ENCODE measurements around the gene ABCC1. TPM values are rescaled to one million over a fixed set of nuclear protein-coding genes. Genes with fewer than 3 reads are reported as not detected.

The ABCC1 gene
- total RNA-seq, 1 donor from 2014 or later, result 34.2 TPM

- intact Hi-C loops (cut with DNase I), result loop anchor here (2.0 kb wide), 1 partner anchor 57 kb away; no protein-coding TSS in a partner anchor
- DNase-seq (ENCODE audit: low spot score), result no peak
- ATAC-seq, result no peak
These were observed 60.8 kb downstream of the ABCC1 start for GRCh38 chr16:16010194-16010593.

GRCh38 chr16:16012144-16012543 is 62.7 kb downstream of the ABCC1 start:
- DNase-seq (ENCODE audit: low spot score) (no peak), ATAC-seq (no peak)
- intact Hi-C loops (cut with DNase I), result no loop called here

GRCh38 chr16:16013812-16014211 is 64.4 kb downstream of the ABCC1 start:
- no peak for ATAC-seq
- intact Hi-C loops (cut with DNase I), result no loop called here
- no peak for DNase-seq (ENCODE audit: low spot score)

- peak; percentile 95 for ATAC-seq
These were observed 65.2 kb downstream of the ABCC1 start for GRCh38 chr16:16014329-16015224.

GRCh38 chr16:16015849-16016248 is 66.4 kb downstream of the ABCC1 start:
- ATAC-seq (no peak), DNase-seq (ENCODE audit: low spot score) (no peak)
- intact Hi-C loops (cut with DNase I), result no loop called here

More at GRCh38 chr16:16014329-16015224, 65.2 kb downstream of the ABCC1 start:
- no peak for DNase-seq (ENCODE audit: low spot score)
- intact Hi-C loops (cut with DNase I), result no loop called here

GRCh38 chr16:16016388-16016964 is 67.1 kb downstream of the ABCC1 start:
- ATAC-seq (no peak), DNase-seq (ENCODE audit: low spot score) (no peak)
- intact Hi-C loops (cut with DNase I), result no loop called here

- DNase-seq (ENCODE audit: low spot score) (no peak), ATAC-seq (no peak)
- intact Hi-C loops (cut with DNase I), result no loop called here
These were observed 68.4 kb downstream of the ABCC1 start for GRCh38 chr16:16017812-16018211.

- no peak for DNase-seq (ENCODE audit: low spot score)
- intact Hi-C loops (cut with DNase I), result no loop called here
- no peak for ATAC-seq
These were observed 69.3 kb downstream of the ABCC1 start for GRCh38 chr16:16018705-16019104.

GRCh38 chr16:16019488-16019887 is 70.1 kb downstream of the ABCC1 start:
- DNase-seq (ENCODE audit: low spot score) (no peak), ATAC-seq (no peak)
- intact Hi-C loops (cut with DNase I), result no loop called here

GRCh38 chr16:16020291-16020690 is 70.9 kb downstream of the ABCC1 start:
- DNase-seq (ENCODE audit: low spot score), result no peak
- intact Hi-C loops (cut with DNase I), result no loop called here
- ATAC-seq, result no peak

GRCh38 chr16:16021020-16021419 is 71.6 kb downstream of the ABCC1 start:
- intact Hi-C loops (cut with DNase I), result no loop called here
- no peak for DNase-seq (ENCODE audit: low spot score)
- ATAC-seq, result no peak

GRCh38 chr16:16021646-16021987 is 72.2 kb downstream of the ABCC1 start:
- intact Hi-C loops (cut with DNase I), result no loop called here
- no peak for ATAC-seq
- DNase-seq (ENCODE audit: low spot score), result no peak

- intact Hi-C loops (cut with DNase I), result no loop called here
- ATAC-seq (peak; percentile 96), DNase-seq (ENCODE audit: low spot score) (peak; percentile 93)
These were observed 72.7 kb downstream of the ABCC1 start for GRCh38 chr16:16021988-16022682.

- no peak for ATAC-seq
- intact Hi-C loops (cut with DNase I), result no loop called here
- no peak for DNase-seq (ENCODE audit: low spot score)
These were observed 73.3 kb downstream of the ABCC1 start for GRCh38 chr16:16022683-16023064.

- intact Hi-C loops (cut with DNase I), result no loop called here
- peak; percentile 80 for ATAC-seq
- DNase-seq (ENCODE audit: low spot score), result no peak
These were observed 76.0 kb downstream of the ABCC1 start for GRCh38 chr16:16025214-16025968.

- intact Hi-C loops (cut with DNase I), result no loop called here
- no peak for ATAC-seq
- no peak for DNase-seq (ENCODE audit: low spot score)
These were observed 78.4 kb downstream of the ABCC1 start for GRCh38 chr16:16027728-16028310.

- intact Hi-C loops (cut with DNase I), result no loop called here
- DNase-seq (ENCODE audit: low spot score) (no peak), ATAC-seq (no peak)
These were observed 79.0 kb downstream of the ABCC1 start for GRCh38 chr16:16028311-16028999.

GRCh38 chr16:16029431-16030011 is 80.1 kb downstream of the ABCC1 start:
- DNase-seq (ENCODE audit: low spot score) (no peak), ATAC-seq (peak; percentile 33)
- intact Hi-C loops (cut with DNase I), result no loop called here
